Measurements from ENCODE around the gene BCL11B. TPM values are rescaled to one million over a fixed set of nuclear protein-coding genes. Genes with fewer than 3 reads are reported as not detected.

Gene BCL11B
- total RNA-seq, 1 donor from 2014 or later: 2.6 TPM

DNA sequence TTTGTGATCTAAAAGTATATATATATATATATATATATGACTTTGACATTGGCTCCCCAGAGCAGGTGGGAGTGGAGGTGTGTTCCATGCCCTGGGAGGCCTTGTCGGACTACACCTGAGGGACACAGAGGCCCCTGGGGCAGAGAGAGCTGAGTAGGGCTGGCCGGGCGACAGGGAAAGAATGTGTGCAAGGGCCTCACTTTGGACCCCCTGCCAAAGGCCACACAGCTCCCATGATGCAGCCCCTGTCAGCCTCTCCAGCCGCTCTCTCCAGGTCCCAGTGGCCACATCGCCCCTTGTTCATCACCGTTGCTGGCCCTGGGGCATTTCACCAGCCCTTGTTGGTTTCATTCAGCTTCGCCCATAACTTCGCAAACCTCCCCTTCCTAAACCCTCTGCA is 123.9 kb downstream of the BCL11B start:
- Mint-ChIP-seq H3K36me3 (ENCODE audit: unreplicated experiment) (no peaks in the 10 kb centered on the region), H3K4me3 (ENCODE audit: unreplicated experiment) (no peak overlapping the region), H3K27ac (ENCODE audit: unreplicated experiment) (no peak overlapping the region), H3K4me1 (ENCODE audit: low read depth, unreplicated experiment) (no peaks in the 10 kb centered on the region), H3K27me3 (ENCODE audit: unreplicated experiment) (peaks cover 5% of the 10 kb centered on the region), H3K9me3 (ENCODE audit: unreplicated experiment) (peaks cover 4% of the 10 kb centered on the region)
- TF ChIP-seq, protein P1, sequence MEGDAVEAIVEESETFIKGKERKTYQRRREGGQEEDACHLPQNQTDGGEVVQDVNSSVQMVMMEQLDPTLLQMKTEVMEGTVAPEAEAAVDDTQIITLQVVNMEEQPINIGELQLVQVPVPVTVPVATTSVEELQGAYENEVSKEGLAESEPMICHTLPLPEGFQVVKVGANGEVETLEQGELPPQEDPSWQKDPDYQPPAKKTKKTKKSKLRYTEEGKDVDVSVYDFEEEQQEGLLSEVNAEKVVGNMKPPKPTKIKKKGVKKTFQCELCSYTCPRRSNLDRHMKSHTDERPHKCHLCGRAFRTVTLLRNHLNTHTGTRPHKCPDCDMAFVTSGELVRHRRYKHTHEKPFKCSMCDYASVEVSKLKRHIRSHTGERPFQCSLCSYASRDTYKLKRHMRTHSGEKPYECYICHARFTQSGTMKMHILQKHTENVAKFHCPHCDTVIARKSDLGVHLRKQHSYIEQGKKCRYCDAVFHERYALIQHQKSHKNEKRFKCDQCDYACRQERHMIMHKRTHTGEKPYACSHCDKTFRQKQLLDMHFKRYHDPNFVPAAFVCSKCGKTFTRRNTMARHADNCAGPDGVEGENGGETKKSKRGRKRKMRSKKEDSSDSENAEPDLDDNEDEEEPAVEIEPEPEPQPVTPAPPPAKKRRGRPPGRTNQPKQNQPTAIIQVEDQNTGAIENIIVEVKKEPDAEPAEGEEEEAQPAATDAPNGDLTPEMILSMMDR (IDR thresholded peaks at IDR 0.05; ENCODE audit: partially characterized antibody, unreplicated experiment): no peak
- no peak for DNase-seq

DNA sequence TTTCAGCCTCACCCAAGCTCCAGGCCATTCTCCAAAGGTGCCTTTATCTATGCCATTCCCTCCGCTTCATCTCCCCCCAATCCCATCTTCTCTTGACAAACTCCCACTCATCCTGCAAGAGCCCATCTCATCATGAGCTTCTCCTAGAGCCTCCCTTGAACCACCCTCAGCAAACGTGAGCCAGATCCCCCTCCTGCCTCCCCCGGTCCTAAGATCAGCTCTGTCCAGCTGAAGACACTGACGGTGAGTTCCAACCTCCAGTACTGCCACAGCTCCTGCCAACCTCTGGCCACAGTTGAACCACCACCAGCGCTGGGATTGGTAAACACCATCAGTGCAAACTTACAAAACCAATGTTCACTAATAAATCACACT is 124.6 kb downstream of the BCL11B start:
- Mint-ChIP-seq H3K27me3 (ENCODE audit: unreplicated experiment) (peaks cover 5% of the 10 kb centered on the region), H3K9me3 (ENCODE audit: unreplicated experiment) (peaks cover 4% of the 10 kb centered on the region), H3K27ac (ENCODE audit: unreplicated experiment) (no peak overlapping the region), H3K4me3 (ENCODE audit: unreplicated experiment) (no peak overlapping the region), H3K4me1 (ENCODE audit: low read depth, unreplicated experiment) (no peaks in the 10 kb centered on the region), H3K36me3 (ENCODE audit: unreplicated experiment) (no peaks in the 10 kb centered on the region)
- DNase-seq: no peak
- TF ChIP-seq, protein P1 (IDR thresholded peaks at IDR 0.05; ENCODE audit: partially characterized antibody, unreplicated experiment): no peak

DNA sequence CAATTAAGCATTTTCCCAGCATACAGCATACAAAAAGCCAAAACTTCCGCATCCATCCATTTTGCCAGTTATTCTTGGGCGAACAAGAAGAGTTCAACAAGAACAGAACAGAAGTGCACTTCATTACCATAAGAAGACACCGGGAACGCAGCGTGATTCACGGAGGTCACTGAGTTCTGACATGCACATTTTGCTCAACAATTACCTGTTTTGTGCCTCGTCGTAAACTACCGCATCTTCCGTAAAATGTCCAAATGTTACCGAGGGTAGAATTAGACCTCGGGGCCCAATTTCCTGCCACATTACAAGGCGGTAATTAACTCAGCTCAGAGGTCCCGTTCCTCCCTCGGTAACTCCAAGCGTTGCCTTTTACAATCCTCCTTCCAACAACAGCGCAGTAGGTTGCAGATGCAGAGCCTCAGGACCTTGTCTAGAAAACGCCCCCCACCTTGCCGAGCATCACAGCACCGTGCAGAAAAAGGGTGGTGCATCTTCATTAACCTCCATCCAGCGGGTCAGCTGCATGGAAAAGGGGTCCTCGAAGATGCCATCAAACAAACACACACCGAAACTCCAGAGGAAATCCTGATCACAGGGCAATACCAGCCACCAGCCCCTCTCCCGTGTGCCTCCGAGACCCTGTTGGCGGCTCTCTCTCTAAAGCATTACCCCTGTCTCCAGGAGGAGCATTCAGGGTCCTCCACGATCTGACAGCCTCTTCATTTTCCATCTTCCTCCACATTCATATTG is 125.2 kb downstream of the BCL11B start:
- no peaks in the 10 kb centered on the region for H3K36me3 Mint-ChIP-seq (ENCODE audit: unreplicated experiment)
- no peak overlapping the region for H3K27ac Mint-ChIP-seq (ENCODE audit: unreplicated experiment)
- TF ChIP-seq, protein P1 (IDR thresholded peaks at IDR 0.05; ENCODE audit: partially characterized antibody, unreplicated experiment): no peak
- no peak overlapping the region for H3K4me3 Mint-ChIP-seq (ENCODE audit: unreplicated experiment)
- H3K4me1 Mint-ChIP-seq (ENCODE audit: low read depth, unreplicated experiment): no peaks in the 10 kb centered on the region
- peaks cover 4% of the 10 kb centered on the region for H3K9me3 Mint-ChIP-seq (ENCODE audit: unreplicated experiment)
- peaks cover 5% of the 10 kb centered on the region for H3K27me3 Mint-ChIP-seq (ENCODE audit: unreplicated experiment)
- no peak for DNase-seq

DNA sequence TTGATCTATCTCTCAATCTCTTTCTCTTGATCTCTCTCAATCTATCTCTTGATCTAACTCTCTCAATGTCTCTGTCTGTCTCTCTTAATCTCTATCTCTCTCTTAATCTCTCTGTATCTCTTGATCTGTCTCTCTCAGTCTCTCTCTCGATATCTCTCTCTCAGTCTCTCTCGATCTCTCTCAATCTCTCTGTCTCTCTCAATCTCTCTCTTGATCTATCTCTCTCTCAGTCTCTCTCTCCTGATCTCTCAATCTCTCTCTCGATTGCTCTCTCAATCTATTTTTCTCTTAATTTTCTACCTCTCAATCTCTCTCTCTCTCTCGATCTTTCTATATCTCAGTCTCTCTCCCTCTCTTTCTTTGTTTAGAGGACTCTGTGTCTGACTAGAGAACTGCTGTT is 126.7 kb downstream of the BCL11B start:
- TF ChIP-seq, protein P1 (IDR thresholded peaks at IDR 0.05; ENCODE audit: partially characterized antibody, unreplicated experiment): no peak
- Mint-ChIP-seq H3K4me1 (ENCODE audit: low read depth, unreplicated experiment) (no peaks in the 10 kb centered on the region), H3K4me3 (ENCODE audit: unreplicated experiment) (no peak overlapping the region), H3K36me3 (ENCODE audit: unreplicated experiment) (no peaks in the 10 kb centered on the region), H3K27me3 (ENCODE audit: unreplicated experiment) (peaks cover 5% of the 10 kb centered on the region), H3K9me3 (ENCODE audit: unreplicated experiment) (peaks cover 6% of the 10 kb centered on the region), H3K27ac (ENCODE audit: unreplicated experiment) (no peak overlapping the region)
- DNase-seq: no peak

DNA sequence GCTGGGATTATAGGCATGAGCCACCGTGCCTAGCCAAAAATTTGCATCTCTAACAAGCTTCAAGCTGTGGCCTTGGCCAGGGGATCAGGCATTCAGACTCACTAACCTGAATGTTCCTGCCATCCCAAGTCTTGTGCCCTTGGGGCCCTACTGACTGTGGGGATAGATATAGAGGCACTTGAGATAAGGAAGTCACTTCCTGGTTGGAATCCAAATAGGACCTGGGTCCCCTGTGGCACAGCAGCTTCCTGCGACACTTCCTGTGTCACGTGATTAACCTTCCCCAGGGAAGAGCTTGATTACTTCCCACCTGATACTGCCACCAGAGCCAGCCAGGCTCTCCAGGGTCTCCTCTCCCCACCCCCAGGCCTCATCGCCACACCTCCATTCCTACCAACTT is 128.2 kb downstream of the BCL11B start:
- DNase-seq: no peak
- Mint-ChIP-seq H3K4me1 (ENCODE audit: low read depth, unreplicated experiment) (no peaks in the 10 kb centered on the region), H3K36me3 (ENCODE audit: unreplicated experiment) (peaks cover 3% of the 10 kb centered on the region), H3K27me3 (ENCODE audit: unreplicated experiment) (peaks cover 5% of the 10 kb centered on the region), H3K9me3 (ENCODE audit: unreplicated experiment) (peaks cover 4% of the 10 kb centered on the region), H3K4me3 (ENCODE audit: unreplicated experiment) (no peak overlapping the region), H3K27ac (ENCODE audit: unreplicated experiment) (no peak overlapping the region)
- TF ChIP-seq, protein P1 (IDR thresholded peaks at IDR 0.05; ENCODE audit: partially characterized antibody, unreplicated experiment): no peak

Data from glutamatergic neuron (in vitro differentiated cells).